ENCODE results near the gene NCK1.

Gene NCK1

GRCh38 chr3:136819392-136819730 is 42.6 kb upstream of the NCK1 start:
- TF ChIP-seq REST (IDR thresholded peaks at IDR 0.05; ENCODE audit: insufficient read depth in 1 of 2, low read depth in 2 of 2, low read length in 2 of 2) = no peak
- TF ChIP-seq SIN3A (IDR thresholded peaks at IDR 0.05; ENCODE audit: borderline replicate concordance, insufficient read depth, low read length) = no peak

GRCh38 chr3:136819731-136820679 is 42.0 kb upstream of the NCK1 start:
- no peak for TF ChIP-seq FOXP2 (optimal IDR thresholded peaks at IDR 0.05; ENCODE audit: borderline replicate concordance, extremely low read depth, extremely low read length, insufficient read depth)
- peak; percentile 92 to 94 for TF ChIP-seq REST (IDR thresholded peaks at IDR 0.05; ENCODE audit: insufficient read depth in 1 of 2, low read depth in 2 of 2, low read length in 2 of 2)

GRCh38 chr3:136831461-136831860 is 30.5 kb upstream of the NCK1 start:
- TF ChIP-seq SIN3A (IDR thresholded peaks at IDR 0.05; ENCODE audit: borderline replicate concordance, insufficient read depth, low read length) (no peak), POLR2AphosphoS5 (IDR thresholded peaks at IDR 0.05; ENCODE audit: low read depth, low read length) (no peak)

GRCh38 chr3:136835089-136835812 is 26.8 kb upstream of the NCK1 start:
- no peak for TF ChIP-seq TAF1 (IDR thresholded peaks at IDR 0.05; ENCODE audit: borderline replicate concordance, insufficient read depth, low read length)
- TF ChIP-seq POLR2AphosphoS5 (IDR thresholded peaks at IDR 0.05; ENCODE audit: low read depth, low read length) = no peak
- no peak for TF ChIP-seq REST (IDR thresholded peaks at IDR 0.05; ENCODE audit: insufficient read depth in 1 of 2, low read depth in 2 of 2, low read length in 2 of 2)

GRCh38 chr3:136835813-136836510 is 26.0 kb upstream of the NCK1 start:
- TF ChIP-seq SIN3A (IDR thresholded peaks at IDR 0.05; ENCODE audit: borderline replicate concordance, insufficient read depth, low read length) (no peak), TAF1 (IDR thresholded peaks at IDR 0.05; ENCODE audit: borderline replicate concordance, insufficient read depth, low read length) (no peak)

- TF ChIP-seq SIN3A (IDR thresholded peaks at IDR 0.05; ENCODE audit: borderline replicate concordance, insufficient read depth, low read length) (no peak), TAF1 (IDR thresholded peaks at IDR 0.05; ENCODE audit: borderline replicate concordance, insufficient read depth, low read length) (no peak), REST (IDR thresholded peaks at IDR 0.05; ENCODE audit: insufficient read depth in 1 of 2, low read depth in 2 of 2, low read length in 2 of 2) (no peak), POLR2AphosphoS5 (IDR thresholded peaks at IDR 0.05; ENCODE audit: low read depth, low read length) (no peak), FOXP2 (optimal IDR thresholded peaks at IDR 0.05; ENCODE audit: borderline replicate concordance, extremely low read depth, extremely low read length, insufficient read depth) (no peak)
These were observed 25.4 kb upstream of the NCK1 start for GRCh38 chr3:136836511-136837156.
